SK-N-MC (cell line): ENCODE data around the gene CARMIL1.

Experiments used
- EZH2 ChIP-seq: fragments of 200-600 bp; sonication (generic); IDR thresholded peaks from one replicate; pipeline ENCODE4 v1.6.1; 2017; ENCODE audit warnings: antibody characterized with exemption
- FOXP2 ChIP-seq: optimal IDR thresholded peaks from 2 replicates; pipeline ENCODE3; 2011; ENCODE audit warnings: mild to moderate bottlenecking, moderate library complexity; ENCODE audit not compliant: insufficient read depth; ENCODE audit errors: extremely low read length, control extremely low read depth
- POLR2AphosphoS5 ChIP-seq: IDR thresholded peaks from 2 replicates; pipeline ENCODE4 v1.6.1; 2012; ENCODE audit warnings: mild to moderate bottlenecking, low read depth, low read length, borderline replicate concordance

DNA sequence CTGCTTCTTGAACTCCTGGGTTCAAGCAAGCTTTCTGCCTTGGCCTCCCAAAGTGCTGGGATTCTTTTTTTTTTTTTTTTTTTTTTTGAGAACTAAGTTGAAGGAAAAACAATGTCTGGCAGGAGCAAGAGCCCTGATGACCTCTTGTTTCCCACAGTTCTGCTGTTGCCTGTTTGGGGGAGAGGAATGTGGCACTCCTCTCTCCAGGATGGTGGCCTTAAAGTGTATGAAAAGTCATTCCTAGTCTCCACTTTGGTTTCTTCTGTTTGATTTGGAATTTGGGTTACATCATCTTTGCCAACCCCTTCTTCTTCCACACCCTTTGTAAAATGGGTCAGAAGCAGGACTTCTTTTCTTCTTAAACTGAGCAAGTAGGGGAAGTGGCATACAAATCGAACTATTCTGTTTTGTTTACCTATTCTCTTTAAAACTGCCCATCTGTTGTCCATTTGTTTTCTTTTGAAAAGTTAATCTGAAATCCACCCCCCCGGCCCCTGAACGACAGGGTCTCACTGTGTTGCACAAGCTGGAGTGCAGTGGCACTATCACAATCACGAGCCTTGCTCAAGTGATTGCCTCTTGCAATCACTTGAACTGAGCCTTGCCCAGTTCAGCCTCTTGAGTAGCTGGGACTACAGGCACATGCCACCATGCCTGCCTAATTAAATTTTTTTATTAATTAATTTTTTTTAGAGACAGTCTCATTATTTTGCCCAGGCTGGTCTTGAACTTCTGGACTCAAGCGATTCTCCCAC is 11.3 kb downstream of the CARMIL1 start:
- no peak for TF ChIP-seq POLR2AphosphoS5
- no peak for TF ChIP-seq EZH2
- no peak for TF ChIP-seq FOXP2
